ENCODE results near the gene KLHL4.
A peak's percentile ranks its signal among the peaks of the same experiment; 100 is the strongest.
"Not testable (repeated sequence)": the region's sequence is repeated elsewhere in the genome, so short reads cannot be mapped to it uniquely, and the experiment has no call there.

KLHL4 gene, protein sequence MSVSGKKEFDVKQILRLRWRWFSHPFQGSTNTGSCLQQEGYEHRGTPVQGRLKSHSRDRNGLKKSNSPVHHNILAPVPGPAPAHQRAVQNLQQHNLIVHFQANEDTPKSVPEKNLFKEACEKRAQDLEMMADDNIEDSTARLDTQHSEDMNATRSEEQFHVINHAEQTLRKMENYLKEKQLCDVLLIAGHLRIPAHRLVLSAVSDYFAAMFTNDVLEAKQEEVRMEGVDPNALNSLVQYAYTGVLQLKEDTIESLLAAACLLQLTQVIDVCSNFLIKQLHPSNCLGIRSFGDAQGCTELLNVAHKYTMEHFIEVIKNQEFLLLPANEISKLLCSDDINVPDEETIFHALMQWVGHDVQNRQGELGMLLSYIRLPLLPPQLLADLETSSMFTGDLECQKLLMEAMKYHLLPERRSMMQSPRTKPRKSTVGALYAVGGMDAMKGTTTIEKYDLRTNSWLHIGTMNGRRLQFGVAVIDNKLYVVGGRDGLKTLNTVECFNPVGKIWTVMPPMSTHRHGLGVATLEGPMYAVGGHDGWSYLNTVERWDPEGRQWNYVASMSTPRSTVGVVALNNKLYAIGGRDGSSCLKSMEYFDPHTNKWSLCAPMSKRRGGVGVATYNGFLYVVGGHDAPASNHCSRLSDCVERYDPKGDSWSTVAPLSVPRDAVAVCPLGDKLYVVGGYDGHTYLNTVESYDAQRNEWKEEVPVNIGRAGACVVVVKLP

DNA sequence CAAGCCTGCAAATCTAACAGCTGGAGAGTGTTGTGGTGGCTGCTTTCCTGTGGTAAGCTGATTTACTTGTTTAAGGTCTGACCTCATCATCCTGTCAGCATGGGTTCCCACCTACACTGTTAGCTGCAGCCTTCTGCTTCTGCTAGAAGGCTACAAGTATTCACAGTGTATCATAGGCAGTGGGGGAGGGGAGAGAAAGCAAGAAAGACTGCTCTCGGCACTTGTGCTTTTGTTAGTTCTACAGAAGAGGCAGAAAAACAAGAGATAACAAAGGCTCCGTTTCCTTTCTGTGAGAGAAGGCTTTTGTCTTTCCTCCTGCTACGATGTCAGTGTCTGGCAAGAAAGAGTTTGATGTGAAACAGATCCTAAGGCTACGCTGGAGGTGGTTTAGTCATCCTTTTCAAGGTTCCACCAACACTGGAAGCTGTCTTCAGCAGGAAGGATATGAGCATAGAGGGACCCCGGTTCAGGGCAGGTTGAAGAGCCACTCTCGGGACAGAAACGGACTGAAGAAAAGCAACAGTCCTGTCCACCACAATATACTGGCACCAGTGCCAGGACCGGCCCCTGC, at the start of gene KLHL4:
KLHL4 (plus strand) TSS at position 232 of the 571 bp plus-strand sequence; CDS start at position 324, 92 bp downstream.
- peak; percentile 97 for DNase-seq (ENCODE audit: low read depth)
- TF ChIP-seq, protein P1, sequence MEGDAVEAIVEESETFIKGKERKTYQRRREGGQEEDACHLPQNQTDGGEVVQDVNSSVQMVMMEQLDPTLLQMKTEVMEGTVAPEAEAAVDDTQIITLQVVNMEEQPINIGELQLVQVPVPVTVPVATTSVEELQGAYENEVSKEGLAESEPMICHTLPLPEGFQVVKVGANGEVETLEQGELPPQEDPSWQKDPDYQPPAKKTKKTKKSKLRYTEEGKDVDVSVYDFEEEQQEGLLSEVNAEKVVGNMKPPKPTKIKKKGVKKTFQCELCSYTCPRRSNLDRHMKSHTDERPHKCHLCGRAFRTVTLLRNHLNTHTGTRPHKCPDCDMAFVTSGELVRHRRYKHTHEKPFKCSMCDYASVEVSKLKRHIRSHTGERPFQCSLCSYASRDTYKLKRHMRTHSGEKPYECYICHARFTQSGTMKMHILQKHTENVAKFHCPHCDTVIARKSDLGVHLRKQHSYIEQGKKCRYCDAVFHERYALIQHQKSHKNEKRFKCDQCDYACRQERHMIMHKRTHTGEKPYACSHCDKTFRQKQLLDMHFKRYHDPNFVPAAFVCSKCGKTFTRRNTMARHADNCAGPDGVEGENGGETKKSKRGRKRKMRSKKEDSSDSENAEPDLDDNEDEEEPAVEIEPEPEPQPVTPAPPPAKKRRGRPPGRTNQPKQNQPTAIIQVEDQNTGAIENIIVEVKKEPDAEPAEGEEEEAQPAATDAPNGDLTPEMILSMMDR (conservative IDR thresholded peaks at IDR 0.05; ENCODE audit: low read depth, low read length): no peak
- peak within 1 kb of the TSS; percentile 67 for H3K4me3 ChIP-seq (ENCODE audit: low read depth, low read length)

DNA sequence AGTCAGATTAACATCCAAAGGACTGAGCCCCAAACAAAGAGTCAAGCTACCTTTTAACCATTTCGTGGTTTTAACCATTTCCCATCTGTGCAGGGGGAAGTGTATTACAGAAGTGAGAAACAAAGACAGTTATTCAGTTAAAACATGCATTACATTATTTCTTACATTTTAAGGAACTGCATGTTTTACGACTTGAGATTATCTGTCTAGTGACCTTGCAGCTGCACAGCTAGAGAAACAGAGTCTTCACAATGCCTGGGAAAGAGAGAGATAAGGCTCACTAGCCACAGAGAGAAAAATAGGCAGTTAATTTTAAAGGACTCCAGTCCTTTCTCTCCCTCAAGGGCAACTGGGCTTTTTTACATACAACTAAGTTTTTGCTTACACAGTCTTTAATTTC, 48.7 kb upstream of the KLHL4 start:
- H3K4me3 ChIP-seq (ENCODE audit: low read depth, low read length): no peak overlapping the region
- TF ChIP-seq, protein P1 (conservative IDR thresholded peaks at IDR 0.05; ENCODE audit: low read depth, low read length): no peak
- DNase-seq (ENCODE audit: low read depth): no peak

DNA sequence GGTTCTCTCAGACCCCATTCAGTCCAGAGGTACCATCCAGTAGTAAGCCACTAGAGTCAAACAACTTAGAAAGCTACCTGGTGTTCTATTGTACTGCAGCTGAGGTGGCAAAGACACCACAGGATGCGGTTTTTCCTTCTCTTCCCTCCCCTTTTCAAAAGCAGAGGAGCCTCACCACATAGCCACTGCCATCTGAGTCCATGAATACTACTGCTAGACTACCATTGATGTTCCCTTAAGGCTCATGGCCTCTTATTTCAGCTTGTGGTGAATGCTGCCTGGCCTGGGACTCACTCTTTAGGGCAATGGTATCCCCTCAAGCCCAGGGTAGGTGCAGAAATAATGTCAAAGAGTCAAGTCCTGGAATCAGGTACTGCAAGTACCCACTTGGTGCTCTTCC, 41.8 kb upstream of the KLHL4 start:
- DNase-seq (ENCODE audit: low read depth): no peak
- TF ChIP-seq, protein P1 (conservative IDR thresholded peaks at IDR 0.05; ENCODE audit: low read depth, low read length): no peak
- H3K4me3 ChIP-seq (ENCODE audit: low read depth, low read length): no peak overlapping the region

DNA sequence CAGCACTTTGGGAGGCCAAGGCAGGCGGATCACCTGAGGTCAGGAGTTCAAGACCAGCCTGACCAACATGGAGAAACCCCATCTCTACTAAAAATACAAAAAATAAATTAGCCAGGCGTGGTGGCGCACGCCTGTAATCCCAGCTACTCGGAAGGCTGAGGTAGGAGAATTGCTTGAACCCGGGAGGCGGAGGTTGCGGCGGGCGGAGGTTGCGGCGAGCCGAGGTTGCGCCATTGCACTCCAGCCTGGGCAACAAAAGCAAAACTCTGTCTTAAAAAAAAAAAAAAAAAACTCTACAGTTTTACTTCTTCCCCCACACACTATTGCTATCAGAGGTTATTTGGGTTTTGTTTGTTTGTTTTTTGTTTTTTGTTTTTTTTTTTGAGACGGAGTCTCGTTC, 38.9 kb upstream of the KLHL4 start:
- H3K4me3 ChIP-seq (ENCODE audit: low read depth, low read length); DNase-seq (ENCODE audit: low read depth): not testable (repeated sequence)

DNA sequence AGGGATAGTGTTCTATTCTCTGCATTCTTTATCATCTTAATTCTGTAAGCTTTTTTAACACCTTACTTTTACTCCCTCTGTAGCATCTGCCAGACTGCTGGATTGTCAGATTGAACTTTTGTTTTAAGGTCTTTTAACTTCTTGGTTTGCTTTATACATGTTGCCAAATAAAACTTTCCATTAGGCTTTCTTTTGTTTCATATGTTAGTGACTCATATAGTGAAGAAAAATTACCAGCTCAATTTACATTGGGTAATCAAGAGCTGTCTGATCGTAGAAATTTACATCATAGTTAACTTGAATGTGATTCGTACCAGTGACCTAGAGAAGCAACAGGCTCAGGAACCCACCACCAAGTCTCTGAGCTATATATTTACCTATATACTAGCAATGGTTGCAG, 28.5 kb upstream of the KLHL4 start:
- DNase-seq (ENCODE audit: low read depth): peak; percentile 41
- H3K4me3 ChIP-seq (ENCODE audit: low read depth, low read length): no peak overlapping the region
- TF ChIP-seq, protein P1 (conservative IDR thresholded peaks at IDR 0.05; ENCODE audit: low read depth, low read length): no peak

DNA sequence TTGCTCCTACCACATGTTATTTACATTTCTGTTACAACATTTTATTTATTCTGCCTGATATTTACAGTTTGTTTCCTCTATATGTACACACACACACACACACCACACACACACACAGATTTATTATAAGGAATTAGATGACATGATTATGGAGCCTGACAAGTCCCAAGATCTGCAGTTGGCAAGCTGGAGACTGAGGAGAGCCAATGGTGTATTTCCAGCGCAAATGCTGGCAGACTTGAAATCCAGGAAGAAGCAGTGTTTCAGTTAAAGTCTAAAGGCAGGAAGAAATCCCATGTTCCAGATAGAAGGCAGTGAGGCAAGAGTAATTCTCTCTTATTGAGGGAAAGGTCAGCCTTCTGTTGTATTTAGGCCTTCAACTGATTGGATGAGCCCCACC, 1.8 kb upstream of the KLHL4 start:
- H3K4me3 ChIP-seq (ENCODE audit: low read depth, low read length): no peak overlapping the region
- peak; percentile 8 for DNase-seq (ENCODE audit: low read depth)
- TF ChIP-seq, protein P1 (conservative IDR thresholded peaks at IDR 0.05; ENCODE audit: low read depth, low read length): no peak

DNA sequence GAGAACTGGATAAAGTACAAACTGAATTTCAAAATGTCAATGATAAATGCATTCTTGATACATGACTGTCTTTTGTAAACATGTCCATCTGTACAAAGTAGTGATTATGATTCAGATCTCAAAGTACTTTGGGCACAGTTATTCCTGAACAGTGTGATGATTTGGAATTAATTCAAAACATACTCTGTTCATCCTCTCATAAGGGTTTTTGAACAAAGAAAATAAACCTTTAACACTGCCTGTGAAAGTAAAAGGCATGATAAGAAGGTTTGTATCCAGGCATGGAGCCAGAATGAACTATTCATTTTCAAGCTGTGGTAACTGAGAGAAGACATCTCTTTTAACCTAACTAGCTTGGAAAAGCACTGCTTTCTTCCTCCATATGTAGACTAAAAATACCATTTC, 883 bp upstream of the KLHL4 start:
- TF ChIP-seq, protein P1 (conservative IDR thresholded peaks at IDR 0.05; ENCODE audit: low read depth, low read length): no peak
- peak overlapping the region; percentile 14 for H3K4me3 ChIP-seq (ENCODE audit: low read depth, low read length)
- DNase-seq (ENCODE audit: low read depth): peak; percentile 87

Measured in choroid plexus epithelial cell (primary cell).